PC-9 (cell line): ENCODE results near the gene USH2A.

Source experiments
- EZH2 ChIP-seq: fragments of 200-600 bp; sonication (generic); IDR thresholded peaks from 2 replicates; pipeline ENCODE4 v1.8.0; 2017; ENCODE audit warnings: antibody characterized with exemption, low read depth
- TF ChIP-seq, protein P1 (sequence below): fragments of 200-600 bp; sonication (generic); conservative IDR thresholded peaks from 2 replicates; pipeline ENCODE4 v1.6.1; 2017; ENCODE audit warnings: mixed run types, antibody characterized with exemption, mild to moderate bottlenecking, moderate library complexity

DNA sequence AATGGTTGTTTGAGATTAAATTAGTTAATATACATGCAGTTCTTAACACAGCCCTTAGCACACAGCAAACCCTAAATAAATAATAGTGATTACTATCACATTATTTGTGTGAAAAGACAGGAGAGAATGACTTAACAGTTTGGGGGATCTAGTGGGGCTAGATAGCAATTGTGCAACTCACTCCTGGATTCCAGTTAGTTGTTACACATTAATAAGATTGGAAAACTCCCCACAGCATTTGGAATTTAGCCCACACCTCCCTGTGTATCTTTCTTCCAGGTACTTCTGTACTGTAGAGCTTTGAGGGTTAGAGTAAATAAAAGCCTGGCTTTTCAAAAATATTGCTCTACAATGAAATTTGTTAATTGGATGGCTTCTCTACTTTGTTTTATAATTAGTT lies 763.0 kb downstream of the USH2A start:
- TF ChIP-seq, protein P1, sequence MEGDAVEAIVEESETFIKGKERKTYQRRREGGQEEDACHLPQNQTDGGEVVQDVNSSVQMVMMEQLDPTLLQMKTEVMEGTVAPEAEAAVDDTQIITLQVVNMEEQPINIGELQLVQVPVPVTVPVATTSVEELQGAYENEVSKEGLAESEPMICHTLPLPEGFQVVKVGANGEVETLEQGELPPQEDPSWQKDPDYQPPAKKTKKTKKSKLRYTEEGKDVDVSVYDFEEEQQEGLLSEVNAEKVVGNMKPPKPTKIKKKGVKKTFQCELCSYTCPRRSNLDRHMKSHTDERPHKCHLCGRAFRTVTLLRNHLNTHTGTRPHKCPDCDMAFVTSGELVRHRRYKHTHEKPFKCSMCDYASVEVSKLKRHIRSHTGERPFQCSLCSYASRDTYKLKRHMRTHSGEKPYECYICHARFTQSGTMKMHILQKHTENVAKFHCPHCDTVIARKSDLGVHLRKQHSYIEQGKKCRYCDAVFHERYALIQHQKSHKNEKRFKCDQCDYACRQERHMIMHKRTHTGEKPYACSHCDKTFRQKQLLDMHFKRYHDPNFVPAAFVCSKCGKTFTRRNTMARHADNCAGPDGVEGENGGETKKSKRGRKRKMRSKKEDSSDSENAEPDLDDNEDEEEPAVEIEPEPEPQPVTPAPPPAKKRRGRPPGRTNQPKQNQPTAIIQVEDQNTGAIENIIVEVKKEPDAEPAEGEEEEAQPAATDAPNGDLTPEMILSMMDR = no peak
- no peak for TF ChIP-seq EZH2
